Lower leg skin (tissue), 3 donors: ENCODE data around the gene SLC38A10.

Experiments
- POLR2A ChIP-seq, 2 donors: fragments of 450-650 bp; IDR thresholded peaks; one replicate each; pipeline ENCODE4 v1.6.1; 2016 to 2017; ENCODE audit warnings: antibody characterized with exemption in 2 of 2, mild to moderate bottlenecking in 1 of 2, moderate library complexity in 1 of 2
- TF ChIP-seq, protein P1 (sequence below), 3 donors: fragments of 450-650 bp; IDR thresholded peaks; one replicate each; pipeline ENCODE4 v1.5.1; 2016; ENCODE audit warnings: antibody characterized with exemption in 3 of 3, mild to moderate bottlenecking in 3 of 3, moderate library complexity in 2 of 3

DNA sequence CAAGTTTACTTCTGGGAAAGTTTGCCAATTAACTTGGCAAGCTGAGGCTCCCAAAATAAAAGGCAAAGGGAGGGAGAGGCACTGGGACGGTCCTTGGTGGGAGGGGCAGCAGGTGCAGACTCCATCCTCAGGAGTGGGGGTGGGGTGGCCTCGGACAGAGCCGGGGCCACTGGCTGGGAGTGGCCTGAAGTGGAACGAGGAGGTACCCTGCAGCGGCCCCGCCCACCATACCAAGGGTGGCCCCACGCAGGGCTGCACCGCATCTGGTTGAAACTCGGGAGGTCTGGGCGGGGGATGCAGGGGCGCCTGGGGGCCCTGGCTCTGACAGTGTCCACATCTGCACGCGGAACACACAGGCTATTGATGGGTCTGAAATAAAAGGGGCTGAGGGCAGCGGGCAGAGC lies 42.4 kb upstream of the SLC38A10 start:
- TF ChIP-seq, protein P1, sequence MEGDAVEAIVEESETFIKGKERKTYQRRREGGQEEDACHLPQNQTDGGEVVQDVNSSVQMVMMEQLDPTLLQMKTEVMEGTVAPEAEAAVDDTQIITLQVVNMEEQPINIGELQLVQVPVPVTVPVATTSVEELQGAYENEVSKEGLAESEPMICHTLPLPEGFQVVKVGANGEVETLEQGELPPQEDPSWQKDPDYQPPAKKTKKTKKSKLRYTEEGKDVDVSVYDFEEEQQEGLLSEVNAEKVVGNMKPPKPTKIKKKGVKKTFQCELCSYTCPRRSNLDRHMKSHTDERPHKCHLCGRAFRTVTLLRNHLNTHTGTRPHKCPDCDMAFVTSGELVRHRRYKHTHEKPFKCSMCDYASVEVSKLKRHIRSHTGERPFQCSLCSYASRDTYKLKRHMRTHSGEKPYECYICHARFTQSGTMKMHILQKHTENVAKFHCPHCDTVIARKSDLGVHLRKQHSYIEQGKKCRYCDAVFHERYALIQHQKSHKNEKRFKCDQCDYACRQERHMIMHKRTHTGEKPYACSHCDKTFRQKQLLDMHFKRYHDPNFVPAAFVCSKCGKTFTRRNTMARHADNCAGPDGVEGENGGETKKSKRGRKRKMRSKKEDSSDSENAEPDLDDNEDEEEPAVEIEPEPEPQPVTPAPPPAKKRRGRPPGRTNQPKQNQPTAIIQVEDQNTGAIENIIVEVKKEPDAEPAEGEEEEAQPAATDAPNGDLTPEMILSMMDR (IDR thresholded peaks at IDR 0.05), result no peak
- no peak for TF ChIP-seq POLR2A (IDR thresholded peaks at IDR 0.05)
